Activated naive CD4-positive, alpha-beta T cell treated with anti-CD3 and anti-CD28 coated beads, Interleukin-2, amount 10 ng/mL, durations not matched to agents 7 days and 5 days (primary cell): Measurements from ENCODE around the gene APOBEC3H.
"Not testable (repeated sequence)": the region's sequence is repeated elsewhere in the genome, so short reads cannot be mapped to it uniquely, and the experiment has no call there.

Source experiments
- CTCF ChIA-PET: fragments of 350-600 bp; sonication (Branson Sonifier 250); formaldehyde crosslinking; loops from one replicate; lab custom pipeline; 2021; ENCODE audit warnings: antibody characterized with exemption; lab: Charles Lee
- DNase-seq: peaks from one replicate; pipeline ENCODE4 v3.0.0-alpha.2; 2020
- H3K27ac Mint-ChIP-seq: one replicate; pipeline ENCODE4 v1.8.0; 2021; ENCODE audit warnings: mild to moderate bottlenecking, moderate library complexity, mixed read lengths
- H3K27me3 Mint-ChIP-seq: one replicate; pipeline ENCODE4 v1.8.0; 2021; ENCODE audit warnings: mild to moderate bottlenecking, mixed read lengths
- H3K36me3 Mint-ChIP-seq: one replicate; pipeline ENCODE4 v1.8.0; 2021; ENCODE audit warnings: mixed read lengths
- H3K4me1 Mint-ChIP-seq: one replicate; pipeline ENCODE4 v1.8.0; 2021; ENCODE audit warnings: mixed read lengths
- H3K4me3 Mint-ChIP-seq: one replicate; pipeline ENCODE4 v1.8.0; 2021; ENCODE audit warnings: mild to moderate bottlenecking, moderate library complexity, mixed read lengths
- H3K9me3 Mint-ChIP-seq: one replicate; pipeline ENCODE4 v1.8.0; 2021; ENCODE audit warnings: mixed read lengths

The APOBEC3H gene

GRCh38 chr22:39097098-39098020, at the start of gene APOBEC3H:
APOBEC3H (plus strand) TSS chr22:39097244; CDS start chr22:39100279, 3,035 bp downstream.
- peaks cover 82% of the 10 kb centered on the region for H3K4me1 Mint-ChIP-seq
- H3K27ac Mint-ChIP-seq = peak within 1 kb of the TSS; percentile 94
- H3K36me3 Mint-ChIP-seq = peaks cover 8% of the 10 kb centered on the region
- H3K4me3 Mint-ChIP-seq = peak within 1 kb of the TSS; percentile 80
- DNase-seq = peak; percentile 54
- CTCF ChIA-PET = interaction anchor here (0.6 to 1.6 kb wide), 2 partner anchors 11 to 21 kb away, joined by 3 to 4 read pairs; no protein-coding TSS in a partner anchor
- no peaks in the 10 kb centered on the region for H3K27me3 Mint-ChIP-seq
- H3K9me3 Mint-ChIP-seq = no peaks in the 10 kb centered on the region

GRCh38 chr22:39049486-39049885, 47.6 kb upstream of the APOBEC3H start:
- H3K9me3 Mint-ChIP-seq, H3K27ac Mint-ChIP-seq, DNase-seq, H3K4me3 Mint-ChIP-seq, CTCF ChIA-PET, H3K27me3 Mint-ChIP-seq: not testable (repeated sequence)
- Mint-ChIP-seq H3K4me1 (peaks cover 16% of the 10 kb centered on the region), H3K36me3 (peaks cover 23% of the 10 kb centered on the region)

GRCh38 chr22:39051844-39052495, 45.1 kb upstream of the APOBEC3H start:
- H3K27me3 Mint-ChIP-seq, H3K9me3 Mint-ChIP-seq, H3K4me1 Mint-ChIP-seq, H3K27ac Mint-ChIP-seq, CTCF ChIA-PET, DNase-seq, H3K36me3 Mint-ChIP-seq, H3K4me3 Mint-ChIP-seq: not testable (repeated sequence)

GRCh38 chr22:39055658-39056057, 41.4 kb upstream of the APOBEC3H start:
- no peak for DNase-seq
- no peak overlapping the region for H3K4me3 Mint-ChIP-seq
- no peaks in the 10 kb centered on the region for H3K9me3 Mint-ChIP-seq
- H3K27ac Mint-ChIP-seq = no peak overlapping the region
- H3K27me3 Mint-ChIP-seq = no peaks in the 10 kb centered on the region
- CTCF ChIA-PET = no interaction called here
- H3K36me3 Mint-ChIP-seq = peaks cover 3% of the 10 kb centered on the region
- H3K4me1 Mint-ChIP-seq = no peaks in the 10 kb centered on the region

GRCh38 chr22:39061290-39061689, 35.8 kb upstream of the APOBEC3H start:
- H3K27ac Mint-ChIP-seq, H3K27me3 Mint-ChIP-seq, DNase-seq, CTCF ChIA-PET, H3K9me3 Mint-ChIP-seq, H3K36me3 Mint-ChIP-seq, H3K4me3 Mint-ChIP-seq, H3K4me1 Mint-ChIP-seq: not testable (repeated sequence)

- H3K4me3 Mint-ChIP-seq, H3K27ac Mint-ChIP-seq, H3K4me1 Mint-ChIP-seq, H3K9me3 Mint-ChIP-seq, H3K27me3 Mint-ChIP-seq, CTCF ChIA-PET, H3K36me3 Mint-ChIP-seq, DNase-seq: not testable (repeated sequence)
Observed at GRCh38 chr22:39061951-39062350, 35.1 kb upstream of the APOBEC3H start.

GRCh38 chr22:39063904-39064303, 33.1 kb upstream of the APOBEC3H start:
- CTCF ChIA-PET, H3K27me3 Mint-ChIP-seq: not testable (repeated sequence)

GRCh38 chr22:39066442-39067276, 30.4 kb upstream of the APOBEC3H start:
- peaks cover 13% of the 10 kb centered on the region for H3K27me3 Mint-ChIP-seq
- CTCF ChIA-PET = interaction anchor here (0.6 kb wide), 1 partner anchor 1283 kb away, joined by 3 read pairs; no protein-coding TSS in a partner anchor
- H3K9me3 Mint-ChIP-seq, H3K4me3 Mint-ChIP-seq, DNase-seq, H3K4me1 Mint-ChIP-seq, H3K36me3 Mint-ChIP-seq, H3K27ac Mint-ChIP-seq: not testable (repeated sequence)

More at GRCh38 chr22:39063904-39064303, 33.1 kb upstream of the APOBEC3H start:
- not testable (repeated sequence) for H3K4me3 Mint-ChIP-seq, DNase-seq, H3K4me1 Mint-ChIP-seq, H3K27ac Mint-ChIP-seq, H3K9me3 Mint-ChIP-seq, H3K36me3 Mint-ChIP-seq

GRCh38 chr22:39068033-39068785, 28.8 kb upstream of the APOBEC3H start:
- Mint-ChIP-seq H3K4me1 (peaks cover 3% of the 10 kb centered on the region), H3K27ac (no peak overlapping the region), H3K27me3 (peaks cover 13% of the 10 kb centered on the region), H3K9me3 (no peaks in the 10 kb centered on the region), H3K4me3 (no peak overlapping the region), H3K36me3 (no peaks in the 10 kb centered on the region)
- DNase-seq = no peak
- CTCF ChIA-PET = interaction anchor here (0.6 to 1.2 kb wide), 2 partner anchors 9 to 881 kb away, joined by 3 to 5 read pairs; partner anchors contain the start of gene APOBEC3G

- Mint-ChIP-seq H3K27me3 (peaks cover 13% of the 10 kb centered on the region), H3K4me1 (peaks cover 6% of the 10 kb centered on the region), H3K9me3 (no peaks in the 10 kb centered on the region), H3K36me3 (no peaks in the 10 kb centered on the region), H3K27ac (no peak overlapping the region), H3K4me3 (no peak overlapping the region)
- CTCF ChIA-PET = no interaction called here
- DNase-seq = no peak
Observed at GRCh38 chr22:39070186-39070585, 26.9 kb upstream of the APOBEC3H start.

- H3K27me3 Mint-ChIP-seq = peaks cover 13% of the 10 kb centered on the region
- H3K4me3 Mint-ChIP-seq, CTCF ChIA-PET, DNase-seq, H3K9me3 Mint-ChIP-seq, H3K27ac Mint-ChIP-seq, H3K36me3 Mint-ChIP-seq: not testable (repeated sequence)
- peaks cover 14% of the 10 kb centered on the region for H3K4me1 Mint-ChIP-seq
Observed at GRCh38 chr22:39072581-39072981, 24.5 kb upstream of the APOBEC3H start.

- H3K4me3 Mint-ChIP-seq = no peak overlapping the region
- no peak overlapping the region for H3K27ac Mint-ChIP-seq
- peaks cover 13% of the 10 kb centered on the region for H3K27me3 Mint-ChIP-seq
- peaks cover 13% of the 10 kb centered on the region for H3K36me3 Mint-ChIP-seq
- no peak for DNase-seq
- peaks cover 28% of the 10 kb centered on the region for H3K4me1 Mint-ChIP-seq
- CTCF ChIA-PET = no interaction called here
- no peaks in the 10 kb centered on the region for H3K9me3 Mint-ChIP-seq
Observed at GRCh38 chr22:39073981-39074380, 23.1 kb upstream of the APOBEC3H start.
